ENCODE results near the gene ZNF609. TPM values are rescaled to one million over a fixed set of nuclear protein-coding genes. Genes with fewer than 3 reads are reported as not detected.

Gene ZNF609
- total RNA-seq, 1 donor from 2014 or later = 21.5 TPM

DNA sequence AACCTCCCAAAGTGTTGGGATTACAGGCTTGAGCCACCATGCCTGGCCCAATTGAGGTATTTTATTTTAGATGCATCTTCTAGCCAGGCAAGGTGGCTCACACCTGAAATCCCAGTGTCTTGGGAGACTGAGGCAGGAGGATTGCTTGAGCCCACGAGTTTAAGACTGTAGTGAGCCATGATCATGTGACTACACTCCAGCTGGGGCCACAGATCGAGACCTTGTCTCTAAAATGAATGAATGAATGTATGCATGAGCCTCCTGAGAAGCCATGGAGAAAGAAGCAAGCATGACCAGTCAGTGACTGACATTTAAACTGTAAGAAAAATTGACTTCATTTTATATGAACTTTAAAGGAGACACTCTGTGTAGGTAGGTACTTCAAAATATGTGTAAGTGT, 105.7 kb downstream of the ZNF609 start:
- H4K20me1 ChIP-seq (ENCODE audit: low read depth) = peaks cover 18% of the 10 kb centered on the region

DNA sequence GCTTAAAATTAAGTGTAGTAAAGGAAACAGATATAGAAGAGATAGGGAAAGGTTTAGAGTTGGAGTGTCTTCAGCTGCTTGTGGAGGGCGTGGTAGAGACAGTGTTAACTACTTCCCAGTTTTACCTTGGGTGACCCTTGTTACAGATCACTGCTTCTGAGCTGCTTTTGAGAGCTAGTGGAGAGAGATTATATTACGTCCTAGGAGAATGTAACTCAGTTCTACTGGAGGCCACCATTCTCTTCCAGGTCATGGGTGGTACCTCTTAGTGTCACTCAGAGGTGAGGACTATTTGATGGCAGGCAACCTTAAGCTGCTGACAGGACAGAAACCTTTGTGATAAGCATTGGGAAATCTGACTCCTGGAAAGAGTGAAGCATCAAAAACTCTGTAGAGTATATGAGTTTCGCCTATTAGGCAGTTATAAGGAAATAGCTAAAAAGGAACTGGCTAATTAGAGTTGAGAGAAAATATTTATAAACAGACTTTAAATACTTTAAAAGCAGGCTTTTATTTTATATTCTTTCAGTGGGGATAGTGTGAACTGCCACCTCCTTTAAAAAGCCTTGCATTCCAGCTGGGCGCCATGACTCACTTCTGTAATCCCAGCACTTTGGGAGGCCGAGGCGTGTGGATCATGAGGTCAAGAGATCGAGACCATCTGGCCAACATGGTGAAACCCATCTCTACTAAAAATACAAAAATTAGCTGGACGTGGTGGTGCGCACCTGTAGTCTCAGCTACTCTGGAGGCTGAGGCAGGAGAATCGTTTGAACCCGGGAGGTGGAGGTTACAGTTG, 106.5 kb downstream of the ZNF609 start:
- no peaks in the 10 kb centered on the region for H3K27me3 ChIP-seq
- no peak overlapping the region for H3K27ac Mint-ChIP-seq
- H3K9ac ChIP-seq = no peak overlapping the region
- H3K79me2 ChIP-seq (ENCODE audit: low read depth) = peaks cover 99% of the 10 kb centered on the region
- no peak for DNase-seq (ENCODE audit: low spot score)
- no peak overlapping the region for H2AFZ ChIP-seq (replicated peaks)
- no peaks in the 10 kb centered on the region for H3K9me3 ChIP-seq (ENCODE audit: low read depth)
- no peak overlapping the region for H3K4me3 Mint-ChIP-seq
- no peak overlapping the region for H3K4me3 ChIP-seq
- H3K36me3 Mint-ChIP-seq = peaks cover 22% of the 10 kb centered on the region
- H3K27me3 Mint-ChIP-seq (ENCODE audit: insufficient read depth, low read depth) = peaks cover 2% of the 10 kb centered on the region
- no peaks in the 10 kb centered on the region for H3K36me3 ChIP-seq
- H3K9me3 Mint-ChIP-seq = no peaks in the 10 kb centered on the region
- no peak overlapping the region for H3K4me2 ChIP-seq
- no peaks in the 10 kb centered on the region for H3F3A ChIP-seq (ENCODE audit: low read depth)
- peaks cover 6% of the 10 kb centered on the region for H3K4me1 ChIP-seq
- H4K20me1 ChIP-seq (ENCODE audit: low read depth) = peaks cover 18% of the 10 kb centered on the region
- H3K27ac ChIP-seq = no peak overlapping the region
- peaks cover 12% of the 10 kb centered on the region for H3K4me1 Mint-ChIP-seq
- TF ChIP-seq EZH2phosphoT487 (IDR thresholded peaks at IDR 0.05) = no peak
- TF ChIP-seq EZH2 (IDR thresholded peaks at IDR 0.05) = no peak
- TF ChIP-seq, protein P1, sequence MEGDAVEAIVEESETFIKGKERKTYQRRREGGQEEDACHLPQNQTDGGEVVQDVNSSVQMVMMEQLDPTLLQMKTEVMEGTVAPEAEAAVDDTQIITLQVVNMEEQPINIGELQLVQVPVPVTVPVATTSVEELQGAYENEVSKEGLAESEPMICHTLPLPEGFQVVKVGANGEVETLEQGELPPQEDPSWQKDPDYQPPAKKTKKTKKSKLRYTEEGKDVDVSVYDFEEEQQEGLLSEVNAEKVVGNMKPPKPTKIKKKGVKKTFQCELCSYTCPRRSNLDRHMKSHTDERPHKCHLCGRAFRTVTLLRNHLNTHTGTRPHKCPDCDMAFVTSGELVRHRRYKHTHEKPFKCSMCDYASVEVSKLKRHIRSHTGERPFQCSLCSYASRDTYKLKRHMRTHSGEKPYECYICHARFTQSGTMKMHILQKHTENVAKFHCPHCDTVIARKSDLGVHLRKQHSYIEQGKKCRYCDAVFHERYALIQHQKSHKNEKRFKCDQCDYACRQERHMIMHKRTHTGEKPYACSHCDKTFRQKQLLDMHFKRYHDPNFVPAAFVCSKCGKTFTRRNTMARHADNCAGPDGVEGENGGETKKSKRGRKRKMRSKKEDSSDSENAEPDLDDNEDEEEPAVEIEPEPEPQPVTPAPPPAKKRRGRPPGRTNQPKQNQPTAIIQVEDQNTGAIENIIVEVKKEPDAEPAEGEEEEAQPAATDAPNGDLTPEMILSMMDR (IDR thresholded peaks at IDR 0.05) = no peak

More for the DNA sequence above, 105.7 kb downstream of the ZNF609 start:
- H3K79me2 ChIP-seq (ENCODE audit: low read depth) = peaks cover 99% of the 10 kb centered on the region
- no peaks in the 10 kb centered on the region for H3K9me3 ChIP-seq (ENCODE audit: low read depth)
- Mint-ChIP-seq H3K27me3 (ENCODE audit: insufficient read depth, low read depth) (peaks cover 2% of the 10 kb centered on the region), H3K4me1 (peaks cover 12% of the 10 kb centered on the region), H3K4me3 (no peak overlapping the region), H3K9me3 (no peaks in the 10 kb centered on the region), H3K36me3 (peaks cover 22% of the 10 kb centered on the region), H3K27ac (no peak overlapping the region)
- TF ChIP-seq, protein P1 (IDR thresholded peaks at IDR 0.05) = no peak
- TF ChIP-seq EZH2phosphoT487 (IDR thresholded peaks at IDR 0.05) (no peak), EZH2 (IDR thresholded peaks at IDR 0.05) (no peak)
- no peak overlapping the region for H2AFZ ChIP-seq (replicated peaks)
- peaks cover 6% of the 10 kb centered on the region for H3K4me1 ChIP-seq
- no peaks in the 10 kb centered on the region for H3F3A ChIP-seq (ENCODE audit: low read depth)
- no peaks in the 10 kb centered on the region for H3K36me3 ChIP-seq
- no peak overlapping the region for H3K4me2 ChIP-seq
- DNase-seq (ENCODE audit: low spot score) = no peak
- no peak overlapping the region for H3K9ac ChIP-seq
- H3K27me3 ChIP-seq = no peaks in the 10 kb centered on the region
- H3K4me3 ChIP-seq = no peak overlapping the region
- H3K27ac ChIP-seq = no peak overlapping the region

- Mint-ChIP-seq H3K9me3 (no peaks in the 10 kb centered on the region), H3K27ac (no peak overlapping the region), H3K27me3 (ENCODE audit: insufficient read depth, low read depth) (peaks cover 2% of the 10 kb centered on the region), H3K36me3 (peaks cover 24% of the 10 kb centered on the region), H3K4me1 (peaks cover 15% of the 10 kb centered on the region), H3K4me3 (no peak overlapping the region)
- H3K27me3 ChIP-seq = no peaks in the 10 kb centered on the region
- H3K79me2 ChIP-seq (ENCODE audit: low read depth) = peaks cover 100% of the 10 kb centered on the region
- H3K27ac ChIP-seq = no peak overlapping the region
- H4K20me1 ChIP-seq (ENCODE audit: low read depth) = peaks cover 21% of the 10 kb centered on the region
- H3K9me3 ChIP-seq (ENCODE audit: low read depth) = no peaks in the 10 kb centered on the region
- no peak overlapping the region for H2AFZ ChIP-seq (replicated peaks)
- H3K4me1 ChIP-seq = peaks cover 6% of the 10 kb centered on the region
- H3K36me3 ChIP-seq = no peaks in the 10 kb centered on the region
- no peak for DNase-seq (ENCODE audit: low spot score)
- no peak overlapping the region for H3K9ac ChIP-seq
- no peak overlapping the region for H3K4me2 ChIP-seq
- TF ChIP-seq EZH2 (IDR thresholded peaks at IDR 0.05) (no peak), EZH2phosphoT487 (IDR thresholded peaks at IDR 0.05) (no peak)
- H3K4me3 ChIP-seq = no peak overlapping the region
- H3F3A ChIP-seq (ENCODE audit: low read depth) = peaks cover 3% of the 10 kb centered on the region
Observed at GRCh38 chr15:64568765-64569164, 108.4 kb downstream of the ZNF609 start.

- H3K9ac ChIP-seq = no peak overlapping the region
- H3K9me3 ChIP-seq (ENCODE audit: low read depth) = no peaks in the 10 kb centered on the region
- no peak overlapping the region for H3K4me3 ChIP-seq
- H3F3A ChIP-seq (ENCODE audit: low read depth) = peaks cover 25% of the 10 kb centered on the region
- no peak overlapping the region for H3K4me3 Mint-ChIP-seq
- no peak overlapping the region for H3K27ac ChIP-seq
- peaks cover 7% of the 10 kb centered on the region for H3K4me1 ChIP-seq
- peaks cover 2% of the 10 kb centered on the region for H3K27me3 Mint-ChIP-seq (ENCODE audit: insufficient read depth, low read depth)
- peaks cover 96% of the 10 kb centered on the region for H3K79me2 ChIP-seq (ENCODE audit: low read depth)
- H3K4me2 ChIP-seq = no peak overlapping the region
- no peaks in the 10 kb centered on the region for H3K27me3 ChIP-seq
- H3K27ac Mint-ChIP-seq = no peak overlapping the region
- H3K4me1 Mint-ChIP-seq = peaks cover 20% of the 10 kb centered on the region
- DNase-seq (ENCODE audit: low spot score) = no peak
- TF ChIP-seq EZH2phosphoT487 (IDR thresholded peaks at IDR 0.05) (no peak), EZH2 (IDR thresholded peaks at IDR 0.05) (no peak)
- TF ChIP-seq, protein P1 (IDR thresholded peaks at IDR 0.05) = no peak
- H3K36me3 Mint-ChIP-seq = peaks cover 18% of the 10 kb centered on the region
- no peaks in the 10 kb centered on the region for H3K9me3 Mint-ChIP-seq
- H4K20me1 ChIP-seq (ENCODE audit: low read depth) = peaks cover 31% of the 10 kb centered on the region
- H2AFZ ChIP-seq (replicated peaks) = no peak overlapping the region
- H3K36me3 ChIP-seq = no peaks in the 10 kb centered on the region
Observed at GRCh38 chr15:64571857-64572291, 111.5 kb downstream of the ZNF609 start.

Measured in neural progenitor cell (in vitro differentiated cells).